Endothelial cell (in vitro differentiated cells): ENCODE measurements around the gene KISS1. TPM values are rescaled to one million over a fixed set of nuclear protein-coding genes. Genes with fewer than 3 reads are reported as not detected.

ENCODE experiments used
- DNase-seq: peaks from one replicate; pipeline ENCODE4 v3.0.0; 2021; ENCODE audit warnings: low spot score
- H3K27ac Mint-ChIP-seq: one replicate; pipeline ENCODE4 v1.8.0; 2021; ENCODE audit warnings: mixed read lengths, inconsistent platforms; ENCODE audit not compliant: unreplicated experiment
- H3K27me3 Mint-ChIP-seq: one replicate; pipeline ENCODE4 v1.8.0; 2021; ENCODE audit warnings: mild to moderate bottlenecking, moderate library complexity, mixed read lengths, inconsistent platforms; ENCODE audit not compliant: unreplicated experiment
- H3K36me3 Mint-ChIP-seq: one replicate; pipeline ENCODE4 v1.8.0; 2021; ENCODE audit warnings: mild to moderate bottlenecking, low read depth, mixed read lengths, inconsistent platforms; ENCODE audit not compliant: unreplicated experiment
- H3K4me1 Mint-ChIP-seq: one replicate; pipeline ENCODE4 v1.8.0; 2021; ENCODE audit warnings: mild to moderate bottlenecking, mixed read lengths, inconsistent platforms; ENCODE audit not compliant: unreplicated experiment
- H3K4me3 Mint-ChIP-seq: one replicate; pipeline ENCODE4 v1.8.0; 2021; ENCODE audit warnings: mild to moderate bottlenecking, mixed read lengths, inconsistent platforms; ENCODE audit not compliant: unreplicated experiment
- H3K9me3 Mint-ChIP-seq: one replicate; pipeline ENCODE4 v1.8.0; 2021; ENCODE audit warnings: mixed read lengths, inconsistent platforms; ENCODE audit not compliant: unreplicated experiment
- CTCF ChIP-seq: fragments of 200-600 bp; sonication (generic); IDR thresholded peaks from one replicate; pipeline ENCODE4 v1.5.0; 2021; ENCODE audit warnings: antibody characterized with exemption; ENCODE audit not compliant: unreplicated experiment
- total RNA-seq: library from RNA; stranded (reverse); fragmentation: NEBNext Ultra II Directional; extraction: Animal tissue kit (Norgen Biotek cat#: 25700); gene quantifications from one replicate; pipeline ENCODE4 v1.2.1, GENCODE V29; 2021; ENCODE audit not compliant: unreplicated experiment

KISS1 gene
- total RNA-seq, 1 donor from 2014 or later = not detected

GRCh38 chr1:204154568-204155255 lies 41.6 kb downstream of the KISS1 start:
- peaks cover 17% of the 10 kb centered on the region for H3K27me3 Mint-ChIP-seq

GRCh38 chr1:204153667-204154066 lies 42.6 kb downstream of the KISS1 start:
- H3K4me3 Mint-ChIP-seq = peak overlapping the region; percentile 53
- peaks cover 17% of the 10 kb centered on the region for H3K27me3 Mint-ChIP-seq
- H3K36me3 Mint-ChIP-seq = peaks cover 3% of the 10 kb centered on the region
- H3K4me1 Mint-ChIP-seq = no peaks in the 10 kb centered on the region
- H3K27ac Mint-ChIP-seq = no peak overlapping the region
- no peak for TF ChIP-seq CTCF
- DNase-seq = no peak
- H3K9me3 Mint-ChIP-seq = no peaks in the 10 kb centered on the region

More at GRCh38 chr1:204154568-204155255, 41.6 kb downstream of the KISS1 start:
- H3K4me3 Mint-ChIP-seq = no peak overlapping the region
- H3K27ac Mint-ChIP-seq = no peak overlapping the region
- no peaks in the 10 kb centered on the region for H3K4me1 Mint-ChIP-seq
- no peak for DNase-seq
- peaks cover 3% of the 10 kb centered on the region for H3K36me3 Mint-ChIP-seq
- H3K9me3 Mint-ChIP-seq = no peaks in the 10 kb centered on the region
- TF ChIP-seq CTCF = no peak

GRCh38 chr1:204152310-204153044 lies 43.8 kb downstream of the KISS1 start:
- Mint-ChIP-seq H3K36me3 (peaks cover 3% of the 10 kb centered on the region), H3K27me3 (peaks cover 16% of the 10 kb centered on the region), H3K4me1 (peaks cover 7% of the 10 kb centered on the region), H3K4me3 (peak overlapping the region; percentile 86), H3K27ac (no peak overlapping the region), H3K9me3 (no peaks in the 10 kb centered on the region)
- no peak for TF ChIP-seq CTCF
- no peak for DNase-seq

- Mint-ChIP-seq H3K9me3 (no peaks in the 10 kb centered on the region), H3K27me3 (peaks cover 16% of the 10 kb centered on the region), H3K27ac (no peak within 1 kb of the TSS), H3K36me3 (peaks cover 3% of the 10 kb centered on the region), H3K4me3 (peak within 1 kb of the TSS; percentile 86), H3K4me1 (peaks cover 10% of the 10 kb centered on the region)
- no peak for TF ChIP-seq CTCF
- DNase-seq = peak; percentile 69
Measured at GRCh38 chr1:204151552-204152309, 44.6 kb downstream of the KISS1 start, which contains the start of gene ETNK2. ETNK2 (minus strand) TSS chr1:204152044; CDS start chr1:204151852, 192 bp downstream.
